Ascending aorta (tissue), 2 donors: ENCODE data around the gene EHBP1L1. TPM values are rescaled to one million over a fixed set of nuclear protein-coding genes. Genes with fewer than 3 reads are reported as not detected.

ENCODE experiments used
- DNase-seq, 2 donors: peaks; one replicate each; pipeline ENCODE4 v3.0.0-alpha.2; 2019; ENCODE audit warnings: low spot score in 2 of 2
- H3K27ac ChIP-seq, 2 donors: fragments of 200-600 bp; sonication (generic); one replicate each; pipeline ENCODE4 v1.5.1; 2016 to 2017; ENCODE audit warnings: mild to moderate bottlenecking in 1 of 2
- H3K27me3 ChIP-seq: fragments of 200-600 bp; sonication (generic); one replicate; pipeline ENCODE4 v1.5.1; 2017
- H3K36me3 ChIP-seq, 2 donors: fragments of 200-600 bp; sonication (generic); one replicate each; pipeline ENCODE4 v1.5.1; 2016
- H3K4me1 ChIP-seq, 2 donors: fragments of 200-600 bp; sonication (generic); one replicate each; pipeline ENCODE4 v1.5.1; 2016 to 2017; ENCODE audit warnings: mild to moderate bottlenecking in 1 of 2
- H3K4me3 ChIP-seq, 2 donors: fragments of 200-600 bp; sonication (generic); one replicate each; pipeline ENCODE4 v1.5.1; 2016 to 2017; ENCODE audit warnings: mild to moderate bottlenecking in 1 of 2
- H3K9me3 ChIP-seq, 2 donors: fragments of 200-600 bp; sonication (generic); one replicate each; pipeline ENCODE4 v1.5.1; 2016
- intact Hi-C: fragments of 100-400 bp; cut with DNase I; formaldehyde crosslinking; loops from one replicate; pipeline ENCODE4 v1.15.1; 2023
- total RNA-seq: library from RNA; depleted of rRNA; stranded (reverse); fragments of >200 nt; gene quantifications from one replicate; pipeline ENCODE4 v1.1.0, GENCODE V29; 2016
- TF ChIP-seq, protein P1 (sequence below), 3 experiments: fragments of 200-600 bp in 2 of 3; fragments of 450-650 bp in 1 of 3; sonication (generic) in 2 of 3; IDR thresholded peaks; one replicate each; pipeline ENCODE4 v1.5.1; 2016 to 2019; ENCODE audit warnings: antibody characterized with exemption in 3 of 3, mild to moderate bottlenecking in 1 of 3, moderate library complexity in 1 of 3

Gene EHBP1L1
- total RNA-seq, 1 donor from 2014 or later, result 418 TPM

- no peak for DNase-seq
- peak overlapping the region; percentile 97 to 99 for H3K27ac ChIP-seq
- intact Hi-C loops, result loop anchor here (1.0 kb wide), 1 partner anchor 11 kb away; no protein-coding TSS in a partner anchor
- H3K9me3 ChIP-seq, result no peaks in the 10 kb centered on the region
- H3K4me3 ChIP-seq, result no peak overlapping the region
- H3K4me1 ChIP-seq, result peaks cover 10 to 42% of the 10 kb centered on the region in 2 donors
- TF ChIP-seq, protein P1, sequence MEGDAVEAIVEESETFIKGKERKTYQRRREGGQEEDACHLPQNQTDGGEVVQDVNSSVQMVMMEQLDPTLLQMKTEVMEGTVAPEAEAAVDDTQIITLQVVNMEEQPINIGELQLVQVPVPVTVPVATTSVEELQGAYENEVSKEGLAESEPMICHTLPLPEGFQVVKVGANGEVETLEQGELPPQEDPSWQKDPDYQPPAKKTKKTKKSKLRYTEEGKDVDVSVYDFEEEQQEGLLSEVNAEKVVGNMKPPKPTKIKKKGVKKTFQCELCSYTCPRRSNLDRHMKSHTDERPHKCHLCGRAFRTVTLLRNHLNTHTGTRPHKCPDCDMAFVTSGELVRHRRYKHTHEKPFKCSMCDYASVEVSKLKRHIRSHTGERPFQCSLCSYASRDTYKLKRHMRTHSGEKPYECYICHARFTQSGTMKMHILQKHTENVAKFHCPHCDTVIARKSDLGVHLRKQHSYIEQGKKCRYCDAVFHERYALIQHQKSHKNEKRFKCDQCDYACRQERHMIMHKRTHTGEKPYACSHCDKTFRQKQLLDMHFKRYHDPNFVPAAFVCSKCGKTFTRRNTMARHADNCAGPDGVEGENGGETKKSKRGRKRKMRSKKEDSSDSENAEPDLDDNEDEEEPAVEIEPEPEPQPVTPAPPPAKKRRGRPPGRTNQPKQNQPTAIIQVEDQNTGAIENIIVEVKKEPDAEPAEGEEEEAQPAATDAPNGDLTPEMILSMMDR (IDR thresholded peaks at IDR 0.05), result no peak
- no peaks in the 10 kb centered on the region for H3K27me3 ChIP-seq
- peaks cover 40 to 45% of the 10 kb centered on the region in 2 donors for H3K36me3 ChIP-seq
Measured at GRCh38 chr11:65554057-65554818, 21.6 kb upstream of the EHBP1L1 start.

GRCh38 chr11:65554842-65555430 is 20.9 kb upstream of the EHBP1L1 start:
- H3K36me3 ChIP-seq, result peaks cover 35 to 39% of the 10 kb centered on the region in 2 donors
- H3K4me3 ChIP-seq, result peak overlapping the region in 1 of 2 donors; percentile 82
- peaks cover 17 to 47% of the 10 kb centered on the region in 2 donors for H3K4me1 ChIP-seq
- intact Hi-C loops, result loop anchor here (1.0 to 5.0 kb wide), 2 partner anchors 12 to 107 kb away; partner anchors contain the start of gene RELA
- no peak for DNase-seq
- H3K27ac ChIP-seq, result peak overlapping the region; percentile 97 to 99
- H3K27me3 ChIP-seq, result no peaks in the 10 kb centered on the region
- no peaks in the 10 kb centered on the region for H3K9me3 ChIP-seq
- TF ChIP-seq, protein P1 (IDR thresholded peaks at IDR 0.05), result no peak

- H3K4me1 ChIP-seq, result peaks cover 21 to 53% of the 10 kb centered on the region in 2 donors
- peaks cover 30 to 32% of the 10 kb centered on the region in 2 donors for H3K36me3 ChIP-seq
- intact Hi-C loops, result loop anchor here (5.0 kb wide), 1 partner anchor 107 kb away; the partner anchor contains the start of gene RELA
- no peaks in the 10 kb centered on the region for H3K9me3 ChIP-seq
- TF ChIP-seq, protein P1 (IDR thresholded peaks at IDR 0.05), result no peak
- peak overlapping the region in 1 of 2 donors; percentile 82 for H3K4me3 ChIP-seq
- H3K27me3 ChIP-seq, result no peaks in the 10 kb centered on the region
- peak overlapping the region; percentile 97 to 99 for H3K27ac ChIP-seq
- DNase-seq, result peak in 1 of 2 donors; percentile 87
Measured at GRCh38 chr11:65555693-65556231, 20.1 kb upstream of the EHBP1L1 start.

GRCh38 chr11:65556470-65557279 is 19.2 kb upstream of the EHBP1L1 start:
- H3K27me3 ChIP-seq, result no peaks in the 10 kb centered on the region
- H3K27ac ChIP-seq, result peak overlapping the region; percentile 97 to 99
- H3K4me1 ChIP-seq, result peaks cover 26 to 60% of the 10 kb centered on the region in 2 donors
- H3K4me3 ChIP-seq, result peak overlapping the region; percentile 79 to 82
- intact Hi-C loops, result loop anchor here (5.0 kb wide), 1 partner anchor 106 kb away; the partner anchor contains the start of gene RELA
- TF ChIP-seq, protein P1 (IDR thresholded peaks at IDR 0.05), result no peak
- H3K9me3 ChIP-seq, result no peaks in the 10 kb centered on the region
- H3K36me3 ChIP-seq, result peaks cover 21 to 23% of the 10 kb centered on the region in 2 donors
- no peak for DNase-seq
